SK-N-SH (cell line): Measurements from ENCODE around the gene OAS1. TPM values are rescaled to one million over a fixed set of nuclear protein-coding genes. Genes with fewer than 3 reads are reported as not detected.

Experiments used
- CTCF ChIA-PET: fragments of 300-600, 350-600 bp; formaldehyde crosslinking; extraction: SDS; loops from one replicate; lab custom pipeline; 2021; lab: Yijun Ruan, JAX
- POLR2A ChIA-PET: fragments of 350-600 bp; sonication (Branson Sonifier 250); formaldehyde crosslinking; extraction: SDS; loops from one replicate; lab custom pipeline; 2020; ENCODE audit warnings: antibody characterized with exemption, inconsistent platforms; lab: Yijun Ruan, JAX
- DNase-seq: peaks from one replicate; pipeline ENCODE4 v3.0.0; 2012
- H2AFZ ChIP-seq: fragments of 200-600 bp; sonication (generic); 2 replicates; pipeline ENCODE4 v1.8.1; 2016; ENCODE audit warnings: antibody characterized with exemption, mild to moderate bottlenecking, low read depth
- H3F3A ChIP-seq: fragments of 200-600 bp; sonication (generic); replicated peaks from 2 replicates; pipeline ENCODE3; 2016; ENCODE audit warnings: antibody characterized with exemption, mild to moderate bottlenecking; ENCODE audit not compliant: insufficient read depth
- H3K27ac ChIP-seq, 2 experiments: fragments of 200-500 bp in 1 of 2; fragments of 200-600 bp in 1 of 2; sonication (Bioruptor generic) in 1 of 2; sonication (generic), shearing (Covaris generic) in 1 of 2; 2 replicates each; pipeline versions ENCODE4 v1.5.1 to v1.6.1; 2014 to 2016; ENCODE audit warnings: low read depth in 2 of 2, inconsistent platforms in 1 of 2, low read length in 1 of 2, mild to moderate bottlenecking in 1 of 2, mixed read lengths in 1 of 2
- H3K27me3 ChIP-seq: fragments of 200-600 bp; sonication (generic), shearing (Covaris generic); 2 replicates; pipeline ENCODE4 v1.6.1; 2016; ENCODE audit warnings: mixed run types; ENCODE audit not compliant: insufficient read depth
- H3K36me3 ChIP-seq, 2 experiments: fragments of 200-500 bp in 1 of 2; fragments of 200-600 bp in 1 of 2; sonication (Bioruptor generic) in 1 of 2; sonication (generic) in 1 of 2; replicated peaks in 1 of 2; 2 replicates each; pipeline versions ENCODE3 to v1.5.1; 2014 to 2016; ENCODE audit warnings: low read length in 1 of 2, mild to moderate bottlenecking in 1 of 2; ENCODE audit not compliant: insufficient read depth in 2 of 2, control insufficient read depth in 1 of 2
- H3K4me1 ChIP-seq, 2 experiments: fragments of 200-500 bp in 1 of 2; fragments of 200-600 bp in 1 of 2; sonication (Bioruptor generic) in 1 of 2; sonication (generic), shearing (Covaris generic) in 1 of 2; 2 replicates each; pipeline versions ENCODE4 v1.5.1 to v1.6.1; 2014 to 2016; ENCODE audit warnings: low read depth in 1 of 2, low read length in 1 of 2, mixed run types in 1 of 2; ENCODE audit not compliant: insufficient read depth in 2 of 2, control insufficient read depth in 1 of 2
- H3K4me2 ChIP-seq: fragments of 200-600 bp; sonication (generic), shearing (Covaris generic); 2 replicates; pipeline ENCODE4 v1.6.1; 2017; ENCODE audit warnings: mixed run types
- H3K4me3 ChIP-seq, 2 experiments: fragments of 200-500 bp in 1 of 2; fragments of 200-600 bp in 1 of 2; sonication (Bioruptor generic) in 1 of 2; sonication (generic), shearing (Covaris generic) in 1 of 2; 2 replicates each; pipeline versions ENCODE4 v1.5.1 to v1.8.1; 2014 to 2016; ENCODE audit warnings: low read depth in 2 of 2, inconsistent platforms in 1 of 2, low read length in 1 of 2, mild to moderate bottlenecking in 1 of 2, mixed read lengths in 1 of 2, moderate library complexity in 1 of 2
- H3K79me2 ChIP-seq: fragments of 200-600 bp; sonication (generic); 2 replicates; pipeline ENCODE4 v1.8.1; 2017; ENCODE audit warnings: mild to moderate bottlenecking; ENCODE audit not compliant: insufficient read depth
- H3K9ac ChIP-seq: fragments of 200-600 bp; sonication (generic); 2 replicates; pipeline ENCODE4 v1.6.1; 2017; ENCODE audit warnings: mixed run types
- H3K9me2 ChIP-seq: fragments of 200-600 bp; sonication (generic); 2 replicates; pipeline ENCODE4 v1.6.1; 2017; ENCODE audit warnings: mixed run types
- H3K9me3 ChIP-seq: fragments of 200-600 bp; sonication (generic); 2 replicates; pipeline ENCODE4 v1.6.1; 2017; ENCODE audit warnings: mixed run types, mild to moderate bottlenecking, moderate library complexity
- H4K20me1 ChIP-seq: fragments of 200-600 bp; sonication (generic); 2 replicates; pipeline ENCODE4 v1.6.1; 2017; ENCODE audit warnings: mild to moderate bottlenecking, mixed run types; ENCODE audit not compliant: insufficient read depth
- GABPA ChIP-seq: IDR thresholded peaks from 2 replicates; pipeline ENCODE4 v1.4.0; 2012; ENCODE audit warnings: low read depth, mild to moderate bottlenecking
- GATA2 ChIP-seq: sonication (generic); formaldehyde crosslinking; IDR thresholded peaks from 2 replicates; pipeline ENCODE4 v1.5.0; 2020; ENCODE audit warnings: mild to moderate bottlenecking, missing genetic modification reagents
- MEF2A ChIP-seq: IDR thresholded peaks from 2 replicates; pipeline ENCODE4 v1.4.0; 2012; ENCODE audit warnings: low read depth, borderline replicate concordance
- RFX5 ChIP-seq: IDR thresholded peaks from 2 replicates; pipeline ENCODE4 v1.6.1; 2012; ENCODE audit warnings: mild to moderate bottlenecking, improper control_type of control experiment, low read length
- SIN3A ChIP-seq: IDR thresholded peaks from 2 replicates; pipeline ENCODE4 v1.6.1; 2012; ENCODE audit warnings: low read depth, mild to moderate bottlenecking, low read length, moderate library complexity, borderline replicate concordance
- YY1 ChIP-seq: IDR thresholded peaks from 2 replicates; pipeline ENCODE4 v1.4.0; 2012; ENCODE audit warnings: low read depth, mild to moderate bottlenecking
- WGBS: methylation state at CpG from one replicate; pipeline ENCODE4 v1.1.6; 2017; ENCODE audit warnings: low lambda C conversion rate; 5-methylcytosine and 5-hydroxymethylcytosine counted together
- polyA plus RNA-seq, 3 experiments: library from polyadenylated mRNA; depleted of rRNA; stranded (reverse); fragments of >200 nt; gene quantifications; 2 replicates each; pipeline ENCODE4 v1.2.3, GENCODE V29; 2012
- TF ChIP-seq, protein P1 (sequence below): IDR thresholded peaks from 2 replicates; pipeline ENCODE4 v1.6.1; 2012; ENCODE audit warnings: mild to moderate bottlenecking, low read depth, low read length, moderate library complexity
- TF ChIP-seq, protein P2 (sequence below): IDR thresholded peaks from 2 replicates; pipeline ENCODE4 v1.4.0; 2012; ENCODE audit warnings: low read depth, borderline replicate concordance
- TF ChIP-seq, protein P3 (sequence below): IDR thresholded peaks from 2 replicates; pipeline ENCODE4; 2012

The OAS1 gene
- polyA plus RNA-seq, 1 of the 3 experiments (the other 2 are of a cell fraction), result 1.1 TPM

DNA sequence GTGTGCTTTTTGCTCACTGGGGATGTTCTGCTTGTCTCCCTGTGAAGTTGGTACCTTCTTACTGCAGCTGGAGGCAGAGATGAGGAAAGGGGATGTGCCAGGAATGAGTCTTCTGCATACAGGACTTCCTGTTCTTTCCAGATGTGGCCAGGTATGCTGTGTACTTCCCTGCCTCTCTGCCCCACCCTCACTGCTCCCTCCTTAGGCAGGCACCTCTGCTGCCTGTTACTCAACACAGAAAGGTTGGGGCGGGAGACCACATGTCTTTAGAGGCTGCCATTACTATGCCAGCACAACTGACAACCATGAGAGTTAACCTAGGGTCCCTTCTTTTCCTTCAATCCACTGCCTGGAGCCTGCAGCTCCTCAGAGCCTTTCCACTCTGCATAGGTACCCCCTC is 29.5 kb downstream of the OAS1 start (continued):
- TF ChIP-seq, protein P1, sequence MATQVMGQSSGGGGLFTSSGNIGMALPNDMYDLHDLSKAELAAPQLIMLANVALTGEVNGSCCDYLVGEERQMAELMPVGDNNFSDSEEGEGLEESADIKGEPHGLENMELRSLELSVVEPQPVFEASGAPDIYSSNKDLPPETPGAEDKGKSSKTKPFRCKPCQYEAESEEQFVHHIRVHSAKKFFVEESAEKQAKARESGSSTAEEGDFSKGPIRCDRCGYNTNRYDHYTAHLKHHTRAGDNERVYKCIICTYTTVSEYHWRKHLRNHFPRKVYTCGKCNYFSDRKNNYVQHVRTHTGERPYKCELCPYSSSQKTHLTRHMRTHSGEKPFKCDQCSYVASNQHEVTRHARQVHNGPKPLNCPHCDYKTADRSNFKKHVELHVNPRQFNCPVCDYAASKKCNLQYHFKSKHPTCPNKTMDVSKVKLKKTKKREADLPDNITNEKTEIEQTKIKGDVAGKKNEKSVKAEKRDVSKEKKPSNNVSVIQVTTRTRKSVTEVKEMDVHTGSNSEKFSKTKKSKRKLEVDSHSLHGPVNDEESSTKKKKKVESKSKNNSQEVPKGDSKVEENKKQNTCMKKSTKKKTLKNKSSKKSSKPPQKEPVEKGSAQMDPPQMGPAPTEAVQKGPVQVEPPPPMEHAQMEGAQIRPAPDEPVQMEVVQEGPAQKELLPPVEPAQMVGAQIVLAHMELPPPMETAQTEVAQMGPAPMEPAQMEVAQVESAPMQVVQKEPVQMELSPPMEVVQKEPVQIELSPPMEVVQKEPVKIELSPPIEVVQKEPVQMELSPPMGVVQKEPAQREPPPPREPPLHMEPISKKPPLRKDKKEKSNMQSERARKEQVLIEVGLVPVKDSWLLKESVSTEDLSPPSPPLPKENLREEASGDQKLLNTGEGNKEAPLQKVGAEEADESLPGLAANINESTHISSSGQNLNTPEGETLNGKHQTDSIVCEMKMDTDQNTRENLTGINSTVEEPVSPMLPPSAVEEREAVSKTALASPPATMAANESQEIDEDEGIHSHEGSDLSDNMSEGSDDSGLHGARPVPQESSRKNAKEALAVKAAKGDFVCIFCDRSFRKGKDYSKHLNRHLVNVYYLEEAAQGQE, result no peak
- TF ChIP-seq, protein P2, sequence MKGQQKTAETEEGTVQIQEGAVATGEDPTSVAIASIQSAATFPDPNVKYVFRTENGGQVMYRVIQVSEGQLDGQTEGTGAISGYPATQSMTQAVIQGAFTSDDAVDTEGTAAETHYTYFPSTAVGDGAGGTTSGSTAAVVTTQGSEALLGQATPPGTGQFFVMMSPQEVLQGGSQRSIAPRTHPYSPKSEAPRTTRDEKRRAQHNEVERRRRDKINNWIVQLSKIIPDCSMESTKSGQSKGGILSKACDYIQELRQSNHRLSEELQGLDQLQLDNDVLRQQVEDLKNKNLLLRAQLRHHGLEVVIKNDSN, result no peak

DNA sequence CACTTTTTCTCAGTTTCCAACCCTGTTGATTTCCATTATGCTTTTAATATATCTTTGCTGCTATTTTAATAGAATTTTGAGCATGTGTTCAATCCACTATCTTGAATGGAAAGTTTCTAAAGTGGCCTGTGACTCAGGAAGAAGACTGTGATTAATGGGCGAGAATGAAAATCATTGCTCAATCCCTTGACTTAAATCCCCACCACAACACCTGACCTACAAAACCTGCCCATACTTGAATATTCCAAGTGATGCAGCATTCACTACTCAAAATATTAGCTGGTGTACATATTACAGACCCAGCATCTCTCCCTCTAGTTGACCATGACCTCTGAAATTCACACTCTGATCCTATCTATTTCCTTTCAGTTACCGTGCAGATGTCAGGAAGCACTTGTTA is 30.2 kb downstream of the OAS1 start:
- Histone ChIP-seq H3K4me3 (no peak overlapping the region), H3K9me2 (no peaks in the 10 kb centered on the region), H3K79me2 (no peaks in the 10 kb centered on the region), H3K27ac (no peak overlapping the region), H3K9ac (no peak overlapping the region), H3K9me3 (no peaks in the 10 kb centered on the region), H3K27me3 (no peaks in the 10 kb centered on the region), H3F3A (no peaks in the 10 kb centered on the region), H4K20me1 (no peaks in the 10 kb centered on the region), H3K36me3 (no peaks in the 10 kb centered on the region), H3K4me1 (peaks cover 0 to 22% of the 10 kb centered on the region in 2 experiments; a peak in 2 of 4 replicates), H3K4me2 (no peak overlapping the region), H2AFZ (no peak overlapping the region)
- TF ChIP-seq YY1, result no peak
- no peak for TF ChIP-seq MEF2A
- TF ChIP-seq, protein P3, sequence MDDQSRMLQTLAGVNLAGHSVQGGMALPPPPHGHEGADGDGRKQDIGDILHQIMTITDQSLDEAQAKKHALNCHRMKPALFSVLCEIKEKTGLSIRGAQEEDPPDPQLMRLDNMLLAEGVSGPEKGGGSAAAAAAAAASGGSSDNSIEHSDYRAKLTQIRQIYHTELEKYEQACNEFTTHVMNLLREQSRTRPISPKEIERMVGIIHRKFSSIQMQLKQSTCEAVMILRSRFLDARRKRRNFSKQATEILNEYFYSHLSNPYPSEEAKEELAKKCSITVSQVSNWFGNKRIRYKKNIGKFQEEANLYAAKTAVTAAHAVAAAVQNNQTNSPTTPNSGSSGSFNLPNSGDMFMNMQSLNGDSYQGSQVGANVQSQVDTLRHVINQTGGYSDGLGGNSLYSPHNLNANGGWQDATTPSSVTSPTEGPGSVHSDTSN, result no peak
- no peak for TF ChIP-seq SIN3A
- no peak for TF ChIP-seq GABPA
- TF ChIP-seq GATA2, result no peak
- no peak for TF ChIP-seq RFX5
- WGBS, result 95% methylated on average over 2 of the region's 2 CpGs
- ChIA-PET POLR2A (no interaction called here), CTCF (no interaction called here)
- no peak for DNase-seq
